ENCODE measurements around the gene SLX4.

SLX4 gene

GRCh38 chr16:3589991-3590701 lies 21.3 kb downstream of the SLX4 start:
- H3K27me3 ChIP-seq (ENCODE audit: insufficient read depth, low read length): no peaks in the 10 kb centered on the region
- no peak overlapping the region for H3K4me3 ChIP-seq (ENCODE audit: low read depth, low read length)
- no peaks in the 10 kb centered on the region for H3K79me2 ChIP-seq (ENCODE audit: control insufficient read depth, insufficient read depth, low read length, unreplicated experiment)
- peaks cover 7% of the 10 kb centered on the region; the same call in 1 of the 2 replicates for H3K36me3 ChIP-seq (ENCODE audit: insufficient read depth, low read length)
- no peak overlapping the region for H2AFZ ChIP-seq (ENCODE audit: low read length, unreplicated experiment)
- H3K27ac ChIP-seq (ENCODE audit: low read depth, low read length): no peak overlapping the region
- H3K4me1 ChIP-seq (ENCODE audit: control insufficient read depth, insufficient read depth, low read length, unreplicated experiment): no peaks in the 10 kb centered on the region

GRCh38 chr16:3589441-3589921 lies 21.9 kb downstream of the SLX4 start:
- Histone ChIP-seq H3K79me2 (ENCODE audit: control insufficient read depth, insufficient read depth, low read length, unreplicated experiment) (no peaks in the 10 kb centered on the region), H3K36me3 (ENCODE audit: insufficient read depth, low read length) (peaks cover 7% of the 10 kb centered on the region; the same call in 1 of the 2 replicates), H2AFZ (ENCODE audit: low read length, unreplicated experiment) (no peak overlapping the region), H3K4me1 (ENCODE audit: control insufficient read depth, insufficient read depth, low read length, unreplicated experiment) (no peaks in the 10 kb centered on the region), H3K4me3 (ENCODE audit: low read depth, low read length) (no peak overlapping the region), H3K27me3 (ENCODE audit: insufficient read depth, low read length) (no peaks in the 10 kb centered on the region), H3K27ac (ENCODE audit: low read depth, low read length) (no peak overlapping the region)

GRCh38 chr16:3589001-3589400 lies 22.4 kb downstream of the SLX4 start:
- no peak overlapping the region for H3K27ac ChIP-seq (ENCODE audit: low read depth, low read length)
- H3K27me3 ChIP-seq (ENCODE audit: insufficient read depth, low read length): no peaks in the 10 kb centered on the region
- peaks cover 9% of the 10 kb centered on the region; the same call in 1 of the 2 replicates for H3K36me3 ChIP-seq (ENCODE audit: insufficient read depth, low read length)
- no peak overlapping the region for H2AFZ ChIP-seq (ENCODE audit: low read length, unreplicated experiment)
- H3K4me1 ChIP-seq (ENCODE audit: control insufficient read depth, insufficient read depth, low read length, unreplicated experiment): no peaks in the 10 kb centered on the region
- no peaks in the 10 kb centered on the region for H3K79me2 ChIP-seq (ENCODE audit: control insufficient read depth, insufficient read depth, low read length, unreplicated experiment)
- H3K4me3 ChIP-seq (ENCODE audit: low read depth, low read length): no peak overlapping the region

GRCh38 chr16:3587547-3588110 lies 23.8 kb downstream of the SLX4 start:
- no peaks in the 10 kb centered on the region for H3K27me3 ChIP-seq (ENCODE audit: insufficient read depth, low read length)
- H3K79me2 ChIP-seq (ENCODE audit: control insufficient read depth, insufficient read depth, low read length, unreplicated experiment): no peaks in the 10 kb centered on the region
- H3K36me3 ChIP-seq (ENCODE audit: insufficient read depth, low read length): peaks cover 13% of the 10 kb centered on the region; the same call in 1 of the 2 replicates
- no peak overlapping the region for H2AFZ ChIP-seq (ENCODE audit: low read length, unreplicated experiment)
- no peak overlapping the region for H3K27ac ChIP-seq (ENCODE audit: low read depth, low read length)
- no peak overlapping the region for H3K4me3 ChIP-seq (ENCODE audit: low read depth, low read length)
- no peaks in the 10 kb centered on the region for H3K4me1 ChIP-seq (ENCODE audit: control insufficient read depth, insufficient read depth, low read length, unreplicated experiment)

DNA sequence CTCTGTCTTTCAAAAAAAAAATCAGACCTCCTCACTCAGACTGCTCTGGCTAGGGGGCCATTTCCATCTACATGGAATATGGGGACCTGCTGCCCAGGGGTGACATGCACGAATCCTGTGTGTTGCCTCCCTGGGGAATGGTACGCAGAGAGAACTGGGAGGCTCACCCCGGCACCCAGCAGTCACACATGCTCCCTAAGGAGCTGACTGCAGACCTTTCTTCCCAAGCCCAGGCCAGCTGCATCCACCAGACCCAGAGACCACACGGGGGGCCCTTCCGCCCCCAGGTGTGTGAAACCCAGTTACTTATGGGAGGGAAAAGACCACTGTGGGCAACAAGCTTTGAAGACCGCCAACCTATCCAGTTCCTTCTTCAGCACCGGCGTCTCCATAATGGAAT lies 27.0 kb downstream of the SLX4 start:
- H3K27ac ChIP-seq (ENCODE audit: low read depth, low read length): no peak overlapping the region
- no peaks in the 10 kb centered on the region for H3K27me3 ChIP-seq (ENCODE audit: insufficient read depth, low read length)
- no peaks in the 10 kb centered on the region for H3K4me1 ChIP-seq (ENCODE audit: control insufficient read depth, insufficient read depth, low read length, unreplicated experiment)
- 0 out of 2 replicates have a peak, but pooled peaks cover 6% of the 10 kb centered on the region for H3K36me3 ChIP-seq (ENCODE audit: insufficient read depth, low read length)
- no peak overlapping the region for H2AFZ ChIP-seq (ENCODE audit: low read length, unreplicated experiment)
- no peak overlapping the region for H3K4me3 ChIP-seq (ENCODE audit: low read depth, low read length)
- H3K79me2 ChIP-seq (ENCODE audit: control insufficient read depth, insufficient read depth, low read length, unreplicated experiment): no peaks in the 10 kb centered on the region

DNA sequence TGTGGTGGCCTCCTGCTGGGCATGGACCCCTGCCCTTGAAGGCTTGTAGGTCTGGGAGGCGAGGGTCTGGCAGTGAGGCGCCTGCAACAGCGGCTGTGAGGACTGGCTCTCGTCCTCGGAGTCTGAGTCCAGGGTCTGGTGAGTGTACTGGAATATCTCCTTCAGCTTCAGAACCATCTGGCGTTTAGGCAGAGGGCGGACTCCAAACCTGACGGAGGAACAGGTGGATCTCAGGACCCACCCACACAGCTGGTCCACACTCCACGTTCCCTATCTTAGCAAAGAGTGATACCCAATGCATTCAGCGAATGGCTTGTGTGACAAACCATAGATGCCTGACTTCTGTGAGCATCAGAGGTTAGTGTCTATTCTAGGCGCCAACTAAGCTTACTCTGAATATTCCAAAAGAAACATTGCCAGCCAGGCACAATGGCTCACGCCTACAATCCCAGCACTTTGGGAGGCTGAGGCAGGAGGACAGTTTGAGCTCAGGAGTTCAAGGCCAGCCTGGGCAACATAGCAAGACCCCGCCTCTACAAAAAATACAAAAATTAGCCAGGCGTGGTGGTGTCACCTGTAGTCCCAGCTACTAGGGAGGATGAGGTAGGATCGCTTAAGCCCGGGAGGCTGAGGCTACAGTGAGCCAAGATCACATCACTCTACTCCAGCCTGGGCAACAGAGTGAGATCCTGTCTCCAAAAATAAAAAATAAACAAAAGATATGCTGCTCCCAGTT lies 27.9 kb downstream of the SLX4 start:
- H3K4me1 ChIP-seq (ENCODE audit: control insufficient read depth, insufficient read depth, low read length, unreplicated experiment): peaks cover 3% of the 10 kb centered on the region

GRCh38 chr16:3582276-3583165 lies 28.9 kb downstream of the SLX4 start:
- Histone ChIP-seq H3K4me3 (ENCODE audit: low read depth, low read length) (no peak overlapping the region), H3K36me3 (ENCODE audit: insufficient read depth, low read length) (0 out of 2 replicates have a peak, but pooled peaks cover 6% of the 10 kb centered on the region), H3K79me2 (ENCODE audit: control insufficient read depth, insufficient read depth, low read length, unreplicated experiment) (no peaks in the 10 kb centered on the region), H2AFZ (ENCODE audit: low read length, unreplicated experiment) (no peak overlapping the region), H3K4me1 (ENCODE audit: control insufficient read depth, insufficient read depth, low read length, unreplicated experiment) (peaks cover 3% of the 10 kb centered on the region), H3K27me3 (ENCODE audit: insufficient read depth, low read length) (no peaks in the 10 kb centered on the region), H3K27ac (ENCODE audit: low read depth, low read length) (no peak overlapping the region)

More for the DNA sequence above, 27.9 kb downstream of the SLX4 start:
- no peak overlapping the region for H3K27ac ChIP-seq (ENCODE audit: low read depth, low read length)
- no peak overlapping the region for H3K4me3 ChIP-seq (ENCODE audit: low read depth, low read length)
- H3K27me3 ChIP-seq (ENCODE audit: insufficient read depth, low read length): no peaks in the 10 kb centered on the region
- H3K36me3 ChIP-seq (ENCODE audit: insufficient read depth, low read length): 0 out of 2 replicates have a peak, but pooled peaks cover 6% of the 10 kb centered on the region
- no peak overlapping the region for H2AFZ ChIP-seq (ENCODE audit: low read length, unreplicated experiment)
- no peaks in the 10 kb centered on the region for H3K79me2 ChIP-seq (ENCODE audit: control insufficient read depth, insufficient read depth, low read length, unreplicated experiment)

DNA sequence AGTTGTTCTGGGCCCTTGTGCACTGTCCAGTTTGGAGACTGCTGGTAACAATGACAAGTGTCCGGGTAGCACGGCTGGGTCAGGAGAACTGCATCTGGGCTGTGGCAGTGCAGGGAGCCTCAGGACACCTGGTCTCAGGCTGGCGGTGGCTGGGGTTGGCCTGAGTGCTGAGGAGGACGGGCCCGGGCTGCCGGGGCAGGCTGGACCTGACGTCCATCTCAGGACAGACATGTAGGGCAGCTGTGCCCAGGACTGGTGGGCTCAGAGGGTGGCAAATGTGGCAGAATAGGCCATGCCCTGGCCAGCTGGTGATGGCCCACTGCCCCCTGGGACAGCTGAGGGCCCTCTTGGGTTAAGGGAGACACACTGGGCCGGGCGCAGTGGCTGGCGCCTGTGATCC lies 30.0 kb downstream of the SLX4 start:
- H3K27me3 ChIP-seq (ENCODE audit: insufficient read depth, low read length): no peaks in the 10 kb centered on the region
- peaks cover 3% of the 10 kb centered on the region for H3K4me1 ChIP-seq (ENCODE audit: control insufficient read depth, insufficient read depth, low read length, unreplicated experiment)
- no peak overlapping the region for H3K27ac ChIP-seq (ENCODE audit: low read depth, low read length)
- H3K79me2 ChIP-seq (ENCODE audit: control insufficient read depth, insufficient read depth, low read length, unreplicated experiment): no peaks in the 10 kb centered on the region
- 0 out of 2 replicates have a peak, but pooled peaks cover 6% of the 10 kb centered on the region for H3K36me3 ChIP-seq (ENCODE audit: insufficient read depth, low read length)
- H3K4me3 ChIP-seq (ENCODE audit: low read depth, low read length): no peak overlapping the region
- no peak overlapping the region for H2AFZ ChIP-seq (ENCODE audit: low read length, unreplicated experiment)

- H3K27me3 ChIP-seq (ENCODE audit: insufficient read depth, low read length): no peaks in the 10 kb centered on the region
- 0 out of 2 replicates have a peak, but pooled peaks cover 6% of the 10 kb centered on the region for H3K36me3 ChIP-seq (ENCODE audit: insufficient read depth, low read length)
- no peaks in the 10 kb centered on the region for H3K79me2 ChIP-seq (ENCODE audit: control insufficient read depth, insufficient read depth, low read length, unreplicated experiment)
- no peak overlapping the region for H3K4me3 ChIP-seq (ENCODE audit: low read depth, low read length)
- H2AFZ ChIP-seq (ENCODE audit: low read length, unreplicated experiment): no peak overlapping the region
- H3K4me1 ChIP-seq (ENCODE audit: control insufficient read depth, insufficient read depth, low read length, unreplicated experiment): peaks cover 3% of the 10 kb centered on the region
- H3K27ac ChIP-seq (ENCODE audit: low read depth, low read length): no peak overlapping the region
Observed at GRCh38 chr16:3580686-3581085, 30.7 kb downstream of the SLX4 start.

DNA sequence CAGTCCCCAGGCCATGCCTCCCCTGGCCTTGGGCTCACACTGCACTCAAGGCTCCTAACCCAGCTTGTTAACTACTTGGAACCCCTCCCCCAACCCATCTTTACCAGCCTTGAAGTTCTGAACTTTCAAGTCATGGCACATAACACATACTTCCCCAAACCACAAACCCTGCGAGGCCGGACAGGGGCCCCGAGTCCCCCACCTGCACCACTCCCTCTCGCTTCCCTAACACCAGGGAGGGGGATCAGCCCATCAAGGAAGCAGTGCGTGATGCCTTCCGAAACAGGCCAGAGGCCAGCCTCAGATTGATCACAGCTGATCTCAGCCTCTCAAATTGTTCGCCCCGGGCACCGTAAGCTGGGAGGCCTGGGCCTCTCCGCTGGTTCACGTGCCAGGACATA lies 31.2 kb downstream of the SLX4 start:
- Histone ChIP-seq H3K27ac (ENCODE audit: low read depth, low read length) (no peak overlapping the region), H3K4me3 (ENCODE audit: low read depth, low read length) (no peak overlapping the region)

More for the DNA sequence above, 31.2 kb downstream of the SLX4 start:
- Histone ChIP-seq H2AFZ (ENCODE audit: low read length, unreplicated experiment) (no peak overlapping the region), H3K27me3 (ENCODE audit: insufficient read depth, low read length) (no peaks in the 10 kb centered on the region), H3K36me3 (ENCODE audit: insufficient read depth, low read length) (0 out of 2 replicates have a peak, but pooled peaks cover 6% of the 10 kb centered on the region), H3K4me1 (ENCODE audit: control insufficient read depth, insufficient read depth, low read length, unreplicated experiment) (peaks cover 3% of the 10 kb centered on the region), H3K79me2 (ENCODE audit: control insufficient read depth, insufficient read depth, low read length, unreplicated experiment) (no peaks in the 10 kb centered on the region)
